T-cell (primary cell): ENCODE data around the gene TAPBPL. TPM values are rescaled to one million over a fixed set of nuclear protein-coding genes. Genes with fewer than 3 reads are reported as not detected.
"Not testable (repeated sequence)": the region's sequence is repeated elsewhere in the genome, so short reads cannot be mapped to it uniquely, and the experiment has no call there.

Source experiments
- ATAC-seq, 4 experiments: fragments of 200-7000 bp in 3 of 4; fragments of 150-1000 bp in 1 of 4; cut with Tn5 transposase; replicated peaks in 1 of 4; 1 replicate in 3 of 4; 2 replicates in 1 of 4; pipeline ENCODE4 v1.10.0; 2021; ENCODE audit warnings: moderate library complexity in 3 of 4, mild to moderate bottlenecking in 2 of 4, moderate number of reproducible peaks in 1 of 4
- CTCF ChIA-PET, 2 donors: fragments of 300-600 bp; sonication (Branson Sonifier 250); formaldehyde crosslinking; loops; one replicate each; lab custom pipeline; 2022; ENCODE audit warnings: antibody characterized with exemption in 2 of 2; lab: Charles Lee
- POLR2A ChIA-PET, 2 donors: fragments of 300-600 bp; sonication (Branson Sonifier 250); formaldehyde crosslinking; loops; one replicate each; lab custom pipeline; 2022; ENCODE audit warnings: antibody characterized with exemption in 2 of 2; lab: Charles Lee
- DNase-seq, 35 experiments: peaks; one replicate each; pipeline versions ENCODE4 v3.0.0 to v3.0.0-alpha.2; 2013 to 2023
- H3K27ac ChIP-seq: one replicate; pipeline ENCODE4 v1.5.1; 2013; ENCODE audit warnings: low read length
- H3K27me3 ChIP-seq, 2 experiments: replicated peaks in 1 of 2; 1 replicate in 1 of 2; 2 replicates in 1 of 2; pipeline versions ENCODE4 v1.6.1 to v1.7.0; 2013; ENCODE audit warnings: low read length in 1 of 2, mixed read lengths in 1 of 2; ENCODE audit not compliant: control insufficient read depth in 2 of 2, insufficient read depth in 2 of 2; ENCODE audit errors: extremely low read depth in 1 of 2
- H3K36me3 ChIP-seq, 2 donors: 1 replicate in 1 of 2; 2 replicates in 1 of 2; pipeline versions ENCODE4 v1.6.1 to v1.7.0; 2013; ENCODE audit warnings: low read length in 1 of 2; ENCODE audit not compliant: control insufficient read depth in 2 of 2, insufficient read depth in 1 of 2; ENCODE audit errors: extremely low read depth in 1 of 2
- H3K4me1 ChIP-seq, 2 experiments: 1 replicate in 1 of 2; 2 replicates in 1 of 2; pipeline versions ENCODE4 v1.6.1 to v1.7.0; 2013; ENCODE audit warnings: low read length in 2 of 2, mixed read lengths in 1 of 2; ENCODE audit not compliant: insufficient read depth in 2 of 2, control insufficient read depth in 1 of 2; ENCODE audit errors: extremely low read depth in 1 of 2
- H3K4me3 ChIP-seq, 2 donors: 1 replicate in 1 of 2; 2 replicates in 1 of 2; pipeline versions ENCODE4 v1.5.1 to v1.7.0; 2013; ENCODE audit warnings: mild to moderate bottlenecking in 2 of 2, low read length in 1 of 2, moderate library complexity in 1 of 2; ENCODE audit not compliant: control insufficient read depth in 1 of 2; ENCODE audit errors: extremely low read depth in 1 of 2
- H3K9me3 ChIP-seq: 2 replicates; pipeline ENCODE4 v1.7.0; 2013
- H3K27ac Mint-ChIP-seq, 2 donors: one replicate each; pipeline ENCODE4 v1.8.0; 2020 to 2021; ENCODE audit warnings: mild to moderate bottlenecking in 2 of 2, mixed read lengths in 2 of 2
- H3K27me3 Mint-ChIP-seq, 2 donors: one replicate each; pipeline ENCODE4 v1.8.0; 2021 to 2022; ENCODE audit warnings: mixed read lengths in 2 of 2
- H3K36me3 Mint-ChIP-seq: one replicate; pipeline ENCODE4 v1.8.0; 2021; ENCODE audit warnings: mixed read lengths
- H3K4me1 Mint-ChIP-seq, 3 donors: one replicate each; pipeline ENCODE4 v1.8.0; 2020 to 2022; ENCODE audit warnings: mixed read lengths in 3 of 3, mild to moderate bottlenecking in 1 of 3
- H3K4me3 Mint-ChIP-seq, 3 donors: one replicate each; pipeline ENCODE4 v1.8.0; 2020 to 2022; ENCODE audit warnings: mild to moderate bottlenecking in 3 of 3, mixed read lengths in 3 of 3, moderate library complexity in 3 of 3
- H3K9me3 Mint-ChIP-seq, 3 donors: one replicate each; pipeline ENCODE4 v1.8.0; 2020 to 2022; ENCODE audit warnings: mixed read lengths in 3 of 3
- WGBS: methylation state at CpG from one replicate; pipeline ENCODE4 v1.1.5; 2013; ENCODE audit warnings: missing lambda C conversion rate; ENCODE audit not compliant: insufficient coverage; 5-methylcytosine and 5-hydroxymethylcytosine counted together
- total RNA-seq, 35 experiments: library from RNA in 6 of 35; stranded (reverse) in 6 of 35; fragments of 120-200 nt in 1 of 35; gene quantifications; one replicate each; pipeline versions ENCODE4 v1.2.1 to v1.2.4 and lab custom pipeline; 2013 to 2026

Gene TAPBPL
- total RNA-seq, 5 donors from 2014 or later (not counting 1 experiment from before 2014, with no cell fraction given): 22.6 to 77.0 (median 60.3) TPM

GRCh38 chr12:6488240-6488639 lies 36.4 kb downstream of the TAPBPL start:
- no peaks in the 10 kb centered on the region for H3K9me3 Mint-ChIP-seq
- ATAC-seq (no peak), DNase-seq (no peak)
- peaks cover 10% of the 10 kb centered on the region for H3K36me3 Mint-ChIP-seq
- Histone ChIP-seq H3K27me3 (peaks cover 0 to 2% of the 10 kb centered on the region in 2 experiments), H3K36me3 (peaks cover 0 to 10% of the 10 kb centered on the region in 2 donors), H3K4me3 (no peak overlapping the region), H3K4me1 (peaks cover 5 to 10% of the 10 kb centered on the region in 2 experiments), H3K9me3 (no peaks in the 10 kb centered on the region), H3K27ac (no peak overlapping the region)
- H3K27ac Mint-ChIP-seq: no peak overlapping the region
- no CpG with 5 or more reads among the region's 1 CpG for WGBS
- CTCF ChIA-PET: interaction anchor here (0.6 to 1.2 kb wide), 4 partner anchors 29 to 338 kb away, joined by 3 to 8 read pairs (median 4); no protein-coding TSS in a partner anchor
- H3K4me3 Mint-ChIP-seq: no peak overlapping the region
- H3K4me1 Mint-ChIP-seq: peaks cover 13 to 15% (median 14%) of the 10 kb centered on the region in 3 donors
- POLR2A ChIA-PET: interaction anchor here in 1 of 2 donors (0.7 kb wide), 1 partner anchor 17 kb away, joined by 4 read pairs; no protein-coding TSS in a partner anchor
- no peaks in the 10 kb centered on the region for H3K27me3 Mint-ChIP-seq

GRCh38 chr12:6489449-6489848 lies 37.6 kb downstream of the TAPBPL start:
- peaks cover 10% of the 10 kb centered on the region for H3K36me3 Mint-ChIP-seq
- 89% methylated on average over 4 of the region's 4 CpGs for WGBS

GRCh38 chr12:6490673-6491072 lies 38.8 kb downstream of the TAPBPL start:
- H3K27ac ChIP-seq, H3K27me3 ChIP-seq, ATAC-seq, H3K36me3 Mint-ChIP-seq, H3K9me3 ChIP-seq, H3K27me3 Mint-ChIP-seq, H3K4me3 Mint-ChIP-seq, DNase-seq, H3K27ac Mint-ChIP-seq, H3K4me3 ChIP-seq, H3K9me3 Mint-ChIP-seq: not testable (repeated sequence)
- H3K4me1 Mint-ChIP-seq: peaks cover 28 to 32% (median 30%) of the 10 kb centered on the region in 3 donors
- peaks cover 20 to 23% of the 10 kb centered on the region in 2 experiments for H3K4me1 ChIP-seq
- H3K36me3 ChIP-seq: peaks cover 0 to 14% of the 10 kb centered on the region in 2 donors
- CTCF ChIA-PET: interaction anchor here in 1 of 2 donors (0.7 to 1.7 kb wide), 2 partner anchors 10 to 45 kb away, joined by 3 to 4 read pairs; no protein-coding TSS in a partner anchor
- no CpG with 5 or more reads among the region's 1 CpG for WGBS
- POLR2A ChIA-PET: interaction anchor here (0.6 to 0.7 kb wide), 3 partner anchors 9 to 160 kb away, joined by 5 to 15 read pairs (median 13); no protein-coding TSS in a partner anchor

More at GRCh38 chr12:6489449-6489848, 37.6 kb downstream of the TAPBPL start:
- H3K4me1 ChIP-seq: peaks cover 8 to 14% of the 10 kb centered on the region in 2 experiments
- ChIA-PET POLR2A (no interaction called here), CTCF (no interaction called here)
- no peak overlapping the region for H3K4me3 ChIP-seq
- H3K27ac ChIP-seq: no peak overlapping the region
- Mint-ChIP-seq H3K9me3 (no peaks in the 10 kb centered on the region), H3K27ac (no peak overlapping the region), H3K4me3 (no peak overlapping the region), H3K27me3 (no peaks in the 10 kb centered on the region), H3K4me1 (peaks cover 16 to 20% (median 18%) of the 10 kb centered on the region in 3 donors)
- DNase-seq: no peak
- peaks cover 0 to 10% of the 10 kb centered on the region in 2 donors for H3K36me3 ChIP-seq
- no peaks in the 10 kb centered on the region for H3K9me3 ChIP-seq
- ATAC-seq: no peak
- H3K27me3 ChIP-seq: peaks cover 0 to 2% of the 10 kb centered on the region in 2 experiments

- DNase-seq: peak; percentile 82 to 97 (median 94)
- peak within 1 kb of the TSS; percentile 88 for H3K27ac ChIP-seq
- H3K27ac Mint-ChIP-seq: peak within 1 kb of the TSS; percentile 91 to 98
- no peaks in the 10 kb centered on the region for H3K9me3 Mint-ChIP-seq
- H3K4me1 Mint-ChIP-seq: peaks cover 37 to 39% (median 38%) of the 10 kb centered on the region in 3 donors
- no peaks in the 10 kb centered on the region for H3K27me3 Mint-ChIP-seq
- H3K27me3 ChIP-seq: no peaks in the 10 kb centered on the region
- peaks cover 0 to 28% of the 10 kb centered on the region in 2 donors for H3K36me3 ChIP-seq
- no peaks in the 10 kb centered on the region for H3K9me3 ChIP-seq
- ATAC-seq: peak; percentile 79 to 81 (median 80)
- POLR2A ChIA-PET: interaction anchor here (0.6 to 1.4 kb wide), 4 partner anchors 22 to 197 kb away, joined by 3 to 11 read pairs (median 4); partner anchors contain the start of genes VAMP1 (in 1 of the 2) and ZNF384 (in 1 of the 2)
- peak within 1 kb of the TSS; percentile 94 to 99 for H3K4me3 ChIP-seq
- H3K36me3 Mint-ChIP-seq: peaks cover 14% of the 10 kb centered on the region
- peaks cover 21 to 33% of the 10 kb centered on the region in 2 experiments for H3K4me1 ChIP-seq
- H3K4me3 Mint-ChIP-seq: peak within 1 kb of the TSS; percentile 93 to 97 (median 93)
- WGBS: 0% methylated on average over 25 of the region's 39 CpGs
- CTCF ChIA-PET: interaction anchor here in 1 of 2 donors (0.7 to 2.0 kb wide), 4 partner anchors 22 to 45 kb away, joined by 3 to 10 read pairs (median 4); partner anchors contain the start of gene VAMP1
Measured at GRCh38 chr12:6492838-6493496, 41.1 kb downstream of the TAPBPL start, which contains the start of gene MRPL51. Gene MRPL51 (minus strand): TSS chr12:6493262. CDS start chr12:6493136, 126 bp downstream.

DNA sequence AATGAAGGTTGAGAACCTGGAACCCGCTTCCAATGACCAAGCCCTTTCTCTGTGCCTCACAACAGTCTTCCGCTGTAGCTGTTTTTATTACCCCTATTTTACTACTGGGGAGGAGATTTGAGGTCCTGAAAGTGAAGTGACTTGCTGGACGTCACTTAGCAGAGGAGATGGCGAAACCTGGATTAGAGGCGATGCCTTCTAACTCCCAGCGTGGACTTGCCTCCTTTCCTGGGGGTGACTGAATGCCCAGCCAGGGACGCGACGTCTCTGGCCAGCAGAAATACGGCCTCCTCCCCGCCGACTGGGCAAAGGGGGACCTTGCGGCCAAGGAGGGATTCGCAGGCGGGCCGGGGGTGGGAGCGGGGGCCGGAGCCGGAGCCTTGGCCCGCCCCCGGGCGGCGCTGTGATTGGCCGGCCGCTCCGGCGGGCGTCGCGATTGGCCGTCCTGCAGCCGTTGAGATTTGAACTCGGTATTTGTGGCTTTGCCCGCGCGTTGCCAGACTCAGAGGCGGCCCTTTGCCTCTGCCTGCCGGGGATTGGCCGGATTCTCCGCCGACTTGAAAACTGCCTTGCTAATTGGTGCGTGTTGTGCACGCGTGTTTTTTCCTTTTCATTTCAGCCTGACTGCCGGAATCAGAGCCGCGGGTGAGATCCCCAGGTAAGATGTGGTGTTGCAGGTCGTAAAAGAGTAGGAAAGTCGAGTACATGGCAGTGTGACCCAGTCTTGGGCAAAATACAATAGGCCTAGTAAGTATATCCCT lies 41.8 kb downstream of the TAPBPL start, which contains the start of gene NCAPD2:
Gene NCAPD2 (plus strand): TSS at position 606 of the 761 bp plus-strand sequence. CDS start 997 bp downstream, outside the sequence.
- peak within 1 kb of the TSS; percentile 94 to 99 for H3K4me3 ChIP-seq
- CTCF ChIA-PET: interaction anchor here in 1 of 2 donors (0.7 to 2.0 kb wide), 6 partner anchors 23 to 70 kb away, joined by 3 to 10 read pairs (median 4); partner anchors contain the start of gene VAMP1

More for the DNA sequence above, 41.8 kb downstream of the TAPBPL start, which contains the start of gene NCAPD2:
- H3K4me1 Mint-ChIP-seq: peaks cover 37 to 40% (median 40%) of the 10 kb centered on the region in 3 donors
- no peaks in the 10 kb centered on the region for H3K9me3 Mint-ChIP-seq
- ATAC-seq (peak; percentile 86 to 91 (median 90)), DNase-seq (peak; percentile 86 to 97 (median 94))
- H3K4me1 ChIP-seq: peaks cover 21 to 33% of the 10 kb centered on the region in 2 experiments
- no peaks in the 10 kb centered on the region for H3K9me3 ChIP-seq
- H3K27me3 Mint-ChIP-seq: no peaks in the 10 kb centered on the region
- H3K4me3 Mint-ChIP-seq: peak within 1 kb of the TSS; percentile 93 to 97 (median 93)
- peak within 1 kb of the TSS; percentile 88 for H3K27ac ChIP-seq
- no peaks in the 10 kb centered on the region for H3K27me3 ChIP-seq
- POLR2A ChIA-PET: interaction anchor here (0.6 to 1.4 kb wide), 3 partner anchors 23 to 196 kb away, joined by 3 to 11 read pairs (median 5); partner anchors contain the start of genes VAMP1 (in 1 of the 2) and ZNF384 (in 1 of the 2)
- peak within 1 kb of the TSS; percentile 91 to 98 for H3K27ac Mint-ChIP-seq
- peaks cover 17% of the 10 kb centered on the region for H3K36me3 Mint-ChIP-seq
- peaks cover 0 to 32% of the 10 kb centered on the region in 2 donors for H3K36me3 ChIP-seq
- WGBS: under 1% methylated on average over 47 of the region's 49 CpGs
